CD8-positive, alpha-beta memory T cell (primary cell): ENCODE results near the gene SH3BP1. TPM values are rescaled to one million over a fixed set of nuclear protein-coding genes. Genes with fewer than 3 reads are reported as not detected.
A peak's percentile ranks its signal among the peaks of the same experiment; 100 is the strongest.

ENCODE experiments used
- CTCF ChIA-PET: fragments of 350-600 bp; sonication (Branson Sonifier 250); formaldehyde crosslinking; loops from one replicate; lab custom pipeline; 2021; ENCODE audit warnings: antibody characterized with exemption; lab: Charles Lee
- POLR2A ChIA-PET: fragments of 350-600 bp; sonication (Branson Sonifier 250); formaldehyde crosslinking; loops from one replicate; lab custom pipeline; 2021; ENCODE audit warnings: antibody characterized with exemption; lab: Charles Lee
- DNase-seq, 5 donors: peaks; one replicate each; pipeline versions ENCODE4 v3.0.0 to v3.0.0-alpha.2; 2020 to 2022; ENCODE audit warnings: mixed read lengths in 1 of 5
- H3K27ac ChIP-seq: one replicate; pipeline ENCODE4 v1.7.0; 2013; ENCODE audit warnings: low read depth, mild to moderate bottlenecking, low read length, moderate library complexity
- H3K27me3 ChIP-seq: 2 replicates; pipeline ENCODE4 v1.7.0; 2013; ENCODE audit warnings: low read length, mild to moderate bottlenecking; ENCODE audit not compliant: insufficient read depth, poor library complexity, severe bottlenecking
- H3K36me3 ChIP-seq: 2 replicates; pipeline ENCODE4 v1.7.0; 2013; ENCODE audit warnings: mild to moderate bottlenecking, low read length, moderate library complexity; ENCODE audit not compliant: insufficient read depth
- H3K4me1 ChIP-seq: 2 replicates; pipeline ENCODE4 v1.7.0; 2013; ENCODE audit warnings: mild to moderate bottlenecking, low read length, moderate library complexity; ENCODE audit not compliant: insufficient read depth
- H3K4me3 ChIP-seq: 2 replicates; pipeline ENCODE4 v1.7.0; 2013; ENCODE audit warnings: mild to moderate bottlenecking, low read length
- H3K9me3 ChIP-seq: 2 replicates; pipeline ENCODE4 v1.7.0; 2013; ENCODE audit warnings: mild to moderate bottlenecking, low read length
- H3K27ac Mint-ChIP-seq, 8 donors: one replicate each; pipeline ENCODE4 v1.8.0; 2020 to 2021; ENCODE audit warnings: mixed read lengths in 8 of 8, mild to moderate bottlenecking in 6 of 8, inconsistent platforms in 3 of 8, moderate library complexity in 3 of 8
- H3K27me3 Mint-ChIP-seq, 2 donors: one replicate each; pipeline ENCODE4 v1.8.0; 2020 to 2021; ENCODE audit warnings: mixed read lengths in 2 of 2, mild to moderate bottlenecking in 1 of 2, moderate library complexity in 1 of 2
- H3K36me3 Mint-ChIP-seq, 3 donors: one replicate each; pipeline ENCODE4 v1.8.0; 2020 to 2021; ENCODE audit warnings: mixed read lengths in 3 of 3, inconsistent platforms in 1 of 3, mild to moderate bottlenecking in 1 of 3
- H3K4me1 Mint-ChIP-seq, 3 donors: one replicate each; pipeline ENCODE4 v1.8.0; 2020 to 2021; ENCODE audit warnings: mixed read lengths in 3 of 3, inconsistent platforms in 1 of 3, mild to moderate bottlenecking in 1 of 3
- H3K4me3 Mint-ChIP-seq, 7 donors: one replicate each; pipeline ENCODE4 v1.8.0; 2020 to 2021; ENCODE audit warnings: mixed read lengths in 7 of 7, mild to moderate bottlenecking in 6 of 7, moderate library complexity in 4 of 7, inconsistent platforms in 2 of 7
- H3K9me3 Mint-ChIP-seq, 5 donors: one replicate each; pipeline ENCODE4 v1.8.0; 2020 to 2022; ENCODE audit warnings: mixed read lengths in 5 of 5, mild to moderate bottlenecking in 3 of 5, moderate library complexity in 2 of 5, inconsistent platforms in 1 of 5
- polyA plus RNA-seq: library from polyadenylated mRNA; unstranded; fragments of 300-500 nt; fragmentation: Illumina TruSeq; gene quantifications from one replicate; pipeline ENCODE4 v1.2.3, GENCODE V29; 2021
- total RNA-seq, 2 experiments: library from RNA; stranded (reverse); gene quantifications; one replicate each; pipeline ENCODE4 v1.2.3, GENCODE V29; 2021

Gene SH3BP1
- total and polyA plus RNA-seq, 3 experiments from 2014 or later, result 32.3 to 94.6 (median 93.1) TPM

- Mint-ChIP-seq H3K27me3 (no peaks in the 10 kb centered on the region), H3K9me3 (no peaks in the 10 kb centered on the region), H3K4me3 (peak overlapping the region in 5 of 7 donors; percentile 15 to 75 (median 66)), H3K36me3 (peaks cover 0 to 13% (median 0%) of the 10 kb centered on the region in 3 donors), H3K4me1 (peaks cover 64 to 87% (median 69%) of the 10 kb centered on the region in 3 donors), H3K27ac (peak overlapping the region in 6 of 8 donors; percentile 89 to 97 (median 94))
- H3K27me3 ChIP-seq, result no peaks in the 10 kb centered on the region
- H3K9me3 ChIP-seq, result no peaks in the 10 kb centered on the region
- no peaks in the 10 kb centered on the region for H3K36me3 ChIP-seq
- ChIA-PET CTCF (interaction anchor here (1.6 to 16.3 kb wide), 7 partner anchors 5 to 47 kb away, joined by 4 to 375 read pairs (median 236); partner anchors contain the start of genes GGA1, LGALS1, NOL12 and PDXP), POLR2A (interaction anchor here (1.3 to 9.6 kb wide), 3 partner anchors 8 to 27 kb away, joined by 3 to 50 read pairs (median 4); partner anchors contain the start of genes GGA1 and PDXP)
- peaks cover 78% of the 10 kb centered on the region for H3K4me1 ChIP-seq
- no peak for DNase-seq
- no peak overlapping the region for H3K4me3 ChIP-seq
- H3K27ac ChIP-seq, result no peak overlapping the region
Measured at GRCh38 chr22:37635157-37635556, 4.3 kb upstream of the SH3BP1 start.

GRCh38 chr22:37636186-37636948 is 3.1 kb upstream of the SH3BP1 start:
- no peaks in the 10 kb centered on the region for H3K9me3 ChIP-seq
- H3K27ac ChIP-seq, result peak overlapping the region; percentile 31
- Mint-ChIP-seq H3K9me3 (no peaks in the 10 kb centered on the region), H3K4me1 (peaks cover 61 to 90% (median 67%) of the 10 kb centered on the region in 3 donors), H3K4me3 (peak overlapping the region; percentile 47 to 99 (median 82)), H3K27ac (peak overlapping the region; percentile 77 to 97 (median 87)), H3K36me3 (peaks cover 0 to 17% (median 0%) of the 10 kb centered on the region in 3 donors), H3K27me3 (no peaks in the 10 kb centered on the region)
- CTCF ChIA-PET, result interaction anchor here (0.6 to 16.3 kb wide), 9 partner anchors 6 to 200 kb away, joined by 3 to 375 read pairs (median 7); partner anchors contain the start of genes GGA1, LGALS1, NOL12 and PDXP
- DNase-seq, result peak in 1 of 5 donors; percentile 34
- H3K4me1 ChIP-seq, result peaks cover 77% of the 10 kb centered on the region
- H3K36me3 ChIP-seq, result no peaks in the 10 kb centered on the region
- H3K27me3 ChIP-seq, result no peaks in the 10 kb centered on the region
- H3K4me3 ChIP-seq, result peak overlapping the region; percentile 9
- POLR2A ChIA-PET, result interaction anchor here (0.5 to 4.2 kb wide), 9 partner anchors 8 to 679 kb away, joined by 3 to 25 read pairs (median 3); partner anchors contain the start of gene PDXP

DNA sequence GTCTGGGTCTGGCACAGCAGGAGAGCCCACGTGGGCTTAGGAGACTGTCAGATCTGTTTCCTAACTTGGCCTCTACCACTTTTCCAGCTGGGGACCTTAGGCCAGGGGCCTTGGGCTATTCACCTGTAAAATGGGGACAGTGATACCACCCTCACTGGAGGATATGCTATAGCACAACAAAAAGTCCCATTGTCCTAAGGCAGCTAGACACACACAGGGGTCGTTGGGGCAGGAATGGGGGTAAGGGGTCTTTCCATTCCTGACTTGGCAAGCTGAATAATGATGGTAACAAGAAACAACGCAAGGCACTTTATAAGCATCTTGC is 2.6 kb upstream of the SH3BP1 start:
- no peaks in the 10 kb centered on the region for H3K27me3 Mint-ChIP-seq
- H3K4me3 Mint-ChIP-seq, result peak overlapping the region; percentile 47 to 99 (median 82)
- H3K4me1 Mint-ChIP-seq, result peaks cover 61 to 90% (median 69%) of the 10 kb centered on the region in 3 donors
- H3K27ac Mint-ChIP-seq, result peak overlapping the region; percentile 77 to 97 (median 87)
- no peaks in the 10 kb centered on the region for H3K9me3 Mint-ChIP-seq
- Histone ChIP-seq H3K4me1 (peaks cover 80% of the 10 kb centered on the region), H3K36me3 (peaks cover 3% of the 10 kb centered on the region), H3K4me3 (peak overlapping the region; percentile 9), H3K9me3 (no peaks in the 10 kb centered on the region), H3K27ac (peak overlapping the region; percentile 31), H3K27me3 (no peaks in the 10 kb centered on the region)
- ChIA-PET CTCF (interaction anchor here (0.6 to 16.3 kb wide), 10 partner anchors 7 to 199 kb away, joined by 3 to 375 read pairs (median 6); partner anchors contain the start of genes GGA1, LGALS1, NOL12 and PDXP), POLR2A (interaction anchor here (0.5 to 4.2 kb wide), 7 partner anchors 9 to 679 kb away, joined by 3 to 25 read pairs (median 4); partner anchors contain the start of gene PDXP)
- no peak for DNase-seq
- H3K36me3 Mint-ChIP-seq, result peaks cover 0 to 17% (median 0%) of the 10 kb centered on the region in 3 donors

- no peaks in the 10 kb centered on the region for H3K9me3 ChIP-seq
- H3K4me1 ChIP-seq, result peaks cover 80% of the 10 kb centered on the region
- POLR2A ChIA-PET, result interaction anchor here (0.7 to 4.2 kb wide), 3 partner anchors 11 to 20 kb away, joined by 3 to 25 read pairs (median 13); partner anchors contain the start of gene PDXP
- CTCF ChIA-PET, result interaction anchor here (0.7 to 16.3 kb wide), 9 partner anchors 9 to 46 kb away, joined by 3 to 375 read pairs (median 6); partner anchors contain the start of genes GGA1, LGALS1, NOL12 and PDXP
- H3K4me3 Mint-ChIP-seq, result peak overlapping the region; percentile 85 to 99 (median 97)
- peaks cover 61 to 90% (median 67%) of the 10 kb centered on the region in 3 donors for H3K4me1 Mint-ChIP-seq
- H3K36me3 Mint-ChIP-seq, result peaks cover 0 to 31% (median 4%) of the 10 kb centered on the region in 3 donors
- H3K27ac Mint-ChIP-seq, result peak overlapping the region; percentile 76 to 97 (median 84)
- H3K4me3 ChIP-seq, result peak overlapping the region; percentile 94
- no peaks in the 10 kb centered on the region for H3K27me3 Mint-ChIP-seq
- peak in 3 of 5 donors; percentile 32 to 47 (median 46) for DNase-seq
- no peaks in the 10 kb centered on the region for H3K27me3 ChIP-seq
- H3K36me3 ChIP-seq, result peaks cover 19% of the 10 kb centered on the region
- no peaks in the 10 kb centered on the region for H3K9me3 Mint-ChIP-seq
- H3K27ac ChIP-seq, result peak overlapping the region; percentile 41
Measured at GRCh38 chr22:37638391-37639069, 939 bp upstream of the SH3BP1 start.

- ChIA-PET CTCF (interaction anchor here (1.5 to 16.3 kb wide), 6 partner anchors 10 to 42 kb away, joined by 5 to 375 read pairs (median 145); partner anchors contain the start of genes GGA1, LGALS1, NOL12 and PDXP), POLR2A (interaction anchor here (0.8 to 4.2 kb wide), 4 partner anchors 11 to 46 kb away, joined by 3 to 25 read pairs (median 5); partner anchors contain the start of gene NOL12)
- Mint-ChIP-seq H3K9me3 (no peaks in the 10 kb centered on the region), H3K4me1 (peaks cover 52 to 87% (median 57%) of the 10 kb centered on the region in 3 donors), H3K27me3 (no peaks in the 10 kb centered on the region), H3K36me3 (peaks cover 0 to 44% (median 6%) of the 10 kb centered on the region in 3 donors), H3K4me3 (peak overlapping the region; percentile 85 to 99 (median 97)), H3K27ac (peak overlapping the region; percentile 83 to 97 (median 93))
- peak overlapping the region; percentile 94 for H3K4me3 ChIP-seq
- peaks cover 69% of the 10 kb centered on the region for H3K4me1 ChIP-seq
- peaks cover 31% of the 10 kb centered on the region for H3K36me3 ChIP-seq
- peak overlapping the region; percentile 72 for H3K27ac ChIP-seq
- no peaks in the 10 kb centered on the region for H3K27me3 ChIP-seq
- peak in 1 of 5 donors; percentile 32 for DNase-seq
- no peaks in the 10 kb centered on the region for H3K9me3 ChIP-seq
Measured at GRCh38 chr22:37639771-37640590, 512 bp downstream of the SH3BP1 start.

DNA sequence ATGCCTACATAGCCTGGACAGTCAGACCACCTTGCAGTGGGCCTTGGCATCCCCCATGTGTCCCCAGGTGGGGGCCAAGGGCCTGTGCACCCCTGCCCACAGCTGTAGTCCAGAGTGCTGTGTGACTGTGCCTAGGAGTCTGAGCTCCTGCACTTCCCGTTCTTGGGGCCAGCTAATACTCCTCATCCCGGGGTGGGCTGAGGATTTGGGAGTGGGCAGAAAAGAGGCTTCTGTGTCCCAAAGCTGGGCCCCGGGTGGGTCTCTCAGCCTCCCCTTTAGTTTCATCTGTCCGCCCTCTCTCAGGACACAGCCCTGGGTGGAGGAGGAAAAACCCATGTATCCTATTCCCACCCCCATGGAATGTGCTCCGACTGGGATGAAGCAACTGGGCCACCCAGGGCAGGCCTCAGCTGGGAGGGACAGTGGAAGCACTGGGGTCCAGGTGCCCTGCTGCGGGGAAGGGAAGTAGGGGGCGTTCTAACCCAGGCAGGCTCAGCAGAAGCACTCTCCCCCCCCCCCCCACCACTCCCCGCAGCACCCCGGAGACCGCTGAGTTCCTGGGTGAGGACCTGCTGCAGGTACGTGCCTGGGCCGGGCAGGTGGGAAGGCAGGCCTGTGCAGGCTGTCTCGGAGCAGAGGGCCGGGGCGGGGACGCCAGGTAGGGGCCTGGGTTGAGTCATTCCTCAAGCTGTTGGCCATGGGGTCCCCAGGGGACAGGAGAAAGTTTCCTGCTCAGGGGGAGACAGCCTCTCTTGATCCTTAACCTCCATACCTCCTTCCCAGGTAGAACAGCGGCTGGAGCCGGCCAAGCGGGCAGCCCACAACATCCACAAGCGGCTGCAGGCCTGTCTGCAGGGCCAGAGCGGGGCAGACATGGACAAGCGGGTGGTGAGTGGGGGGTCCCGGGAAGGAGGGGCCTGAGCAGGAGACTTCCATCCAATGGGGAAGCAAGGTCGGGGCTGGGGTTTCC is 1.4 kb downstream of the SH3BP1 start:
- peaks cover 40% of the 10 kb centered on the region for H3K36me3 ChIP-seq

More for the DNA sequence above, 1.4 kb downstream of the SH3BP1 start:
- H3K4me1 ChIP-seq, result peaks cover 61% of the 10 kb centered on the region
- POLR2A ChIA-PET, result interaction anchor here (0.7 to 4.2 kb wide), 8 partner anchors 8 to 167 kb away, joined by 3 to 25 read pairs (median 6); partner anchors contain the start of genes GCAT, GGA1 and PDXP
- Mint-ChIP-seq H3K27me3 (no peaks in the 10 kb centered on the region), H3K36me3 (peaks cover 0 to 53% (median 6%) of the 10 kb centered on the region in 3 donors), H3K9me3 (no peaks in the 10 kb centered on the region), H3K4me3 (peak overlapping the region; percentile 85 to 99 (median 97)), H3K4me1 (peaks cover 49 to 83% (median 55%) of the 10 kb centered on the region in 3 donors), H3K27ac (peak overlapping the region; percentile 83 to 96 (median 90))
- DNase-seq, result peak in 1 of 5 donors; percentile 37
- H3K9me3 ChIP-seq, result no peaks in the 10 kb centered on the region
- H3K27me3 ChIP-seq, result no peaks in the 10 kb centered on the region
- H3K4me3 ChIP-seq, result peak overlapping the region; percentile 94
- H3K27ac ChIP-seq, result peak overlapping the region; percentile 72
- CTCF ChIA-PET, result interaction anchor here (1.4 to 16.3 kb wide), 7 partner anchors 11 to 41 kb away, joined by 5 to 375 read pairs (median 54); partner anchors contain the start of genes GGA1, LGALS1, NOL12 and PDXP
